T-helper 2 cell (primary cell): ENCODE results near the gene SLC6A11.
A peak's percentile ranks its signal among the peaks of the same experiment; 100 is the strongest.

Experiments used
- DNase-seq, 5 experiments: peaks; one replicate each; pipeline versions ENCODE4 v3.0.0 to v3.0.0-alpha.2; 2012 to 2022

SLC6A11 gene

GRCh38 chr3:10957976-10958749, 142.1 kb downstream of the SLC6A11 start:
- DNase-seq, result no peak

GRCh38 chr3:10960255-10960654, 144.2 kb downstream of the SLC6A11 start:
- DNase-seq, result no peak

GRCh38 chr3:10961921-10962320, 145.9 kb downstream of the SLC6A11 start:
- no peak for DNase-seq

GRCh38 chr3:10962481-10963036, 146.5 kb downstream of the SLC6A11 start:
- no peak for DNase-seq

GRCh38 chr3:10964537-10965167, 148.6 kb downstream of the SLC6A11 start:
- peak in 1 of 5 experiments; percentile 15 for DNase-seq

- DNase-seq, result no peak
Observed at GRCh38 chr3:10968401-10968800, 152.4 kb downstream of the SLC6A11 start.

- DNase-seq, result no peak
Observed at GRCh38 chr3:10970306-10970960, 154.4 kb downstream of the SLC6A11 start.

GRCh38 chr3:10972072-10972782, 156.2 kb downstream of the SLC6A11 start:
- DNase-seq, result no peak

- no peak for DNase-seq
Observed at GRCh38 chr3:10973046-10973595, 157.1 kb downstream of the SLC6A11 start.

- DNase-seq, result no peak
Observed at GRCh38 chr3:10974131-10974530, 158.1 kb downstream of the SLC6A11 start.

GRCh38 chr3:10974746-10975375, 158.8 kb downstream of the SLC6A11 start:
- DNase-seq, result no peak

- DNase-seq, result no peak
Observed at GRCh38 chr3:10975695-10976234, 159.7 kb downstream of the SLC6A11 start.

GRCh38 chr3:10976770-10977169, 160.7 kb downstream of the SLC6A11 start:
- no peak for DNase-seq

GRCh38 chr3:10977892-10978510, 162.0 kb downstream of the SLC6A11 start:
- DNase-seq, result no peak

- no peak for DNase-seq
Observed at GRCh38 chr3:10978956-10979355, 162.9 kb downstream of the SLC6A11 start.

GRCh38 chr3:10980312-10980711, 164.3 kb downstream of the SLC6A11 start:
- no peak for DNase-seq

GRCh38 chr3:10981031-10981430, 165.0 kb downstream of the SLC6A11 start:
- DNase-seq, result no peak

- DNase-seq, result no peak
Observed at GRCh38 chr3:10981961-10982360, 165.9 kb downstream of the SLC6A11 start.

GRCh38 chr3:10982782-10983181, 166.8 kb downstream of the SLC6A11 start:
- no peak for DNase-seq

- peak in 1 of 5 experiments; percentile 9 for DNase-seq
Observed at GRCh38 chr3:10983219-10983916, 167.3 kb downstream of the SLC6A11 start.
